ENCODE results near the gene C9orf72.
A peak's percentile ranks its signal among the peaks of the same experiment; 100 is the strongest.
"Not testable (repeated sequence)": the region's sequence is repeated elsewhere in the genome, so short reads cannot be mapped to it uniquely, and the experiment has no call there.

C9orf72 gene

GRCh38 chr9:27572918-27573633, at the start of gene C9orf72:
C9orf72 (minus strand) TSS chr9:27573481; CDS start chr9:27567120, 6,361 bp downstream.
- DNase-seq (ENCODE audit: low read depth in 2 of 2) = peak; percentile 75 to 82

GRCh38 chr9:27622693-27623340, 49.5 kb upstream of the C9orf72 start:
- no peak for DNase-seq (ENCODE audit: low read depth in 2 of 2)

- no peak for DNase-seq (ENCODE audit: low read depth in 2 of 2)
Measured at GRCh38 chr9:27619743-27620142, 46.5 kb upstream of the C9orf72 start.

GRCh38 chr9:27618066-27618465, 44.8 kb upstream of the C9orf72 start:
- no peak for DNase-seq (ENCODE audit: low read depth in 2 of 2)

GRCh38 chr9:27614551-27614950, 41.3 kb upstream of the C9orf72 start:
- no peak for DNase-seq (ENCODE audit: low read depth in 2 of 2)

- DNase-seq (ENCODE audit: low read depth in 2 of 2) = not testable (repeated sequence)
Measured at GRCh38 chr9:27612036-27612435, 38.8 kb upstream of the C9orf72 start.

- DNase-seq (ENCODE audit: low read depth in 2 of 2) = no peak
Measured at GRCh38 chr9:27610622-27611021, 37.3 kb upstream of the C9orf72 start.

GRCh38 chr9:27602954-27603353, 29.7 kb upstream of the C9orf72 start:
- no peak for DNase-seq (ENCODE audit: low read depth in 2 of 2)

- no peak for DNase-seq (ENCODE audit: low read depth in 2 of 2)
Measured at GRCh38 chr9:27602142-27602861, 29.0 kb upstream of the C9orf72 start.

GRCh38 chr9:27601396-27601795, 28.1 kb upstream of the C9orf72 start:
- no peak for DNase-seq (ENCODE audit: low read depth in 2 of 2)

- DNase-seq (ENCODE audit: low read depth in 2 of 2) = no peak
Measured at GRCh38 chr9:27600256-27600655, 27.0 kb upstream of the C9orf72 start.

- DNase-seq (ENCODE audit: low read depth in 2 of 2) = no peak
Measured at GRCh38 chr9:27599870-27600238, 26.6 kb upstream of the C9orf72 start.

- DNase-seq (ENCODE audit: low read depth in 2 of 2) = no peak
Measured at GRCh38 chr9:27599102-27599869, 26.0 kb upstream of the C9orf72 start.

GRCh38 chr9:27595733-27596132, 22.5 kb upstream of the C9orf72 start:
- no peak for DNase-seq (ENCODE audit: low read depth in 2 of 2)

GRCh38 chr9:27591672-27592071, 18.4 kb upstream of the C9orf72 start:
- DNase-seq (ENCODE audit: low read depth in 2 of 2) = no peak

- no peak for DNase-seq (ENCODE audit: low read depth in 2 of 2)
Measured at GRCh38 chr9:27591093-27591492, 17.8 kb upstream of the C9orf72 start.

GRCh38 chr9:27590651-27591050, 17.4 kb upstream of the C9orf72 start:
- no peak for DNase-seq (ENCODE audit: low read depth in 2 of 2)

GRCh38 chr9:27589462-27589861, 16.2 kb upstream of the C9orf72 start:
- no peak for DNase-seq (ENCODE audit: low read depth in 2 of 2)

- DNase-seq (ENCODE audit: low read depth in 2 of 2) = no peak
Measured at GRCh38 chr9:27586304-27586703, 13.0 kb upstream of the C9orf72 start.

GRCh38 chr9:27584931-27585330, 11.7 kb upstream of the C9orf72 start:
- no peak for DNase-seq (ENCODE audit: low read depth in 2 of 2)

- no peak for DNase-seq (ENCODE audit: low read depth in 2 of 2)
Measured at GRCh38 chr9:27582794-27583193, 9.5 kb upstream of the C9orf72 start.

GRCh38 chr9:27581826-27582225, 8.5 kb upstream of the C9orf72 start:
- no peak for DNase-seq (ENCODE audit: low read depth in 2 of 2)
